Measurements from ENCODE around the gene FLNB. TPM values are rescaled to one million over a fixed set of nuclear protein-coding genes. Genes with fewer than 3 reads are reported as not detected.

Gene FLNB
- total RNA-seq, 1 experiment from 2014 or later: 83.4 TPM

GRCh38 chr3:58062472-58062871 lies 54.2 kb downstream of the FLNB start:
- H4K8ac ChIP-seq (replicated peaks; ENCODE audit: insufficient read length, low read depth, low read length): no peak overlapping the region
- H3K9me3 ChIP-seq (ENCODE audit: control insufficient read depth, low read depth, low read length): no peaks in the 10 kb centered on the region
- no peak overlapping the region for H2BK20ac ChIP-seq (ENCODE audit: low read depth, low read length, poor library complexity, severe bottlenecking)
- H2AK5ac ChIP-seq (ENCODE audit: insufficient read length, low read length): no peak overlapping the region
- H3K9me3 Mint-ChIP-seq: no peaks in the 10 kb centered on the region
- peak overlapping the region in 1 of 2 experiments; percentile 55; a peak in 1 of 5 replicates for H3K4me3 Mint-ChIP-seq
- no peak for TF ChIP-seq CTCF (conservative IDR thresholded peaks at IDR 0.05)
- WGBS (ENCODE audit: extremely low coverage, insufficient read length, low lambda C conversion rate): no CpG with 5 or more reads among the region's 5 CpGs
- H2BK5ac ChIP-seq (ENCODE audit: insufficient read length, low read length): no peak overlapping the region
- H3K27ac Mint-ChIP-seq: peak overlapping the region in 1 of 3 experiments; percentile 73; a peak in 1 of 7 replicates
- H3T11ph ChIP-seq (ENCODE audit: low read length): no peak overlapping the region
- H3K4me1 Mint-ChIP-seq: peaks cover 61 to 71% of the 10 kb centered on the region in 2 experiments
- H3K27me3 Mint-ChIP-seq (ENCODE audit: low read depth): no peaks in the 10 kb centered on the region
- H3K36me3 Mint-ChIP-seq (ENCODE audit: insufficient read depth in 1 of 3, low read depth in 3 of 3): peaks cover 0 to 1% (median 0%) of the 10 kb centered on the region in 3 experiments; a peak in 1 of 7 replicates
- H4K91ac ChIP-seq (ENCODE audit: insufficient read length, low read depth, low read length): no peak overlapping the region
- H3K27ac ChIP-seq (ENCODE audit: insufficient read length, low read depth, low read length): no peak overlapping the region
- H4K5ac ChIP-seq (ENCODE audit: insufficient read length, low read depth, low read length): no peak overlapping the region
- peaks cover 30% of the 10 kb centered on the region; the same call in 1 of the 2 replicates for H3K4me1 ChIP-seq (ENCODE audit: insufficient read depth, low read length)
- H3K18ac ChIP-seq (ENCODE audit: insufficient read length, low read depth, low read length): no peak overlapping the region
- H3K27me3 ChIP-seq (ENCODE audit: insufficient read depth, low read length): no peaks in the 10 kb centered on the region
- H4K20me1 ChIP-seq (ENCODE audit: control insufficient read depth, insufficient read depth, insufficient read length): no peaks in the 10 kb centered on the region
- no peak overlapping the region for H2BK12ac ChIP-seq (ENCODE audit: insufficient read length, low read depth, low read length)
- no peak overlapping the region for H3K23ac ChIP-seq (ENCODE audit: insufficient read length, low read depth, low read length)
- H3K56ac ChIP-seq (ENCODE audit: insufficient read length, low read depth, low read length): no peak overlapping the region
- no peak overlapping the region for H2AFZ ChIP-seq (ENCODE audit: low read length)
- H3K79me1 ChIP-seq (ENCODE audit: insufficient read depth, low read depth, low read length, poor library complexity, severe bottlenecking): no peaks in the 10 kb centered on the region
- DNase-seq: no peak
- no peak overlapping the region for H2BK120ac ChIP-seq (ENCODE audit: low read depth, low read length, poor library complexity, severe bottlenecking)
- no peaks in the 10 kb centered on the region for H3K23me2 ChIP-seq (ENCODE audit: insufficient read length, low read depth, low read length, poor library complexity, severe bottlenecking)
- H2BK15ac ChIP-seq (ENCODE audit: low read depth, low read length): no peak overlapping the region
- no peak overlapping the region for H3K4ac ChIP-seq (ENCODE audit: low read depth, low read length)
- no peak overlapping the region for H3K4me2 ChIP-seq (ENCODE audit: insufficient read depth, insufficient read length, low read length)
- H3K9ac ChIP-seq (ENCODE audit: extremely low read depth, insufficient read length, low read length): no peak overlapping the region
- H3K79me2 ChIP-seq (ENCODE audit: insufficient read depth, low read length): no peaks in the 10 kb centered on the region; the same call in 1 of the 2 replicates
- H3K14ac ChIP-seq (ENCODE audit: insufficient read depth, low read length): no peak overlapping the region

Measured in H9 (cell line).